ENCODE data around the gene CELF3.

The CELF3 gene

DNA sequence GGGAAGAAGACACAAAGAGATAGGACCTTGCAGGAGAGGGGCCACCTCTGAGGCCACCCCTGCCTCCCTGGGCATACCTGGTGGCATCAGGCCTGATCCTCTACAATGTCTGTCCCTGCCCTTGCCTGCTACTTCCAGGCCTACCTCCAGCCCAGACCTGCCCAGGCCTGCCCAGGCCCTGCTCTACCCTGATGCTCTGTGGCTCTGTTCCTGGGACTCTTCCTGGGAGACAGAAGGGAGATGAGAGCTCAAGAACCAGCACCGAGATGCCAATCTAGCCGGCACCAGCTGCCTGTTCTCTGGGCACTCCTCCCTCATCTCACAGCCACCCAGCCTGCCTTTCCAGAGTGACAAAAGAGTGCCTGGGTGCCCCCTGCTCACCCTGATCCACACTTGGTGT is 2.7 kb downstream of the CELF3 start:
- H3K4me3 ChIP-seq (ENCODE audit: low read length) = no peak overlapping the region
- TF ChIP-seq, protein P1, sequence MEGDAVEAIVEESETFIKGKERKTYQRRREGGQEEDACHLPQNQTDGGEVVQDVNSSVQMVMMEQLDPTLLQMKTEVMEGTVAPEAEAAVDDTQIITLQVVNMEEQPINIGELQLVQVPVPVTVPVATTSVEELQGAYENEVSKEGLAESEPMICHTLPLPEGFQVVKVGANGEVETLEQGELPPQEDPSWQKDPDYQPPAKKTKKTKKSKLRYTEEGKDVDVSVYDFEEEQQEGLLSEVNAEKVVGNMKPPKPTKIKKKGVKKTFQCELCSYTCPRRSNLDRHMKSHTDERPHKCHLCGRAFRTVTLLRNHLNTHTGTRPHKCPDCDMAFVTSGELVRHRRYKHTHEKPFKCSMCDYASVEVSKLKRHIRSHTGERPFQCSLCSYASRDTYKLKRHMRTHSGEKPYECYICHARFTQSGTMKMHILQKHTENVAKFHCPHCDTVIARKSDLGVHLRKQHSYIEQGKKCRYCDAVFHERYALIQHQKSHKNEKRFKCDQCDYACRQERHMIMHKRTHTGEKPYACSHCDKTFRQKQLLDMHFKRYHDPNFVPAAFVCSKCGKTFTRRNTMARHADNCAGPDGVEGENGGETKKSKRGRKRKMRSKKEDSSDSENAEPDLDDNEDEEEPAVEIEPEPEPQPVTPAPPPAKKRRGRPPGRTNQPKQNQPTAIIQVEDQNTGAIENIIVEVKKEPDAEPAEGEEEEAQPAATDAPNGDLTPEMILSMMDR (conservative IDR thresholded peaks at IDR 0.05; ENCODE audit: low read depth, low read length) = no peak
- DNase-seq (ENCODE audit: low read depth) = no peak

DNA sequence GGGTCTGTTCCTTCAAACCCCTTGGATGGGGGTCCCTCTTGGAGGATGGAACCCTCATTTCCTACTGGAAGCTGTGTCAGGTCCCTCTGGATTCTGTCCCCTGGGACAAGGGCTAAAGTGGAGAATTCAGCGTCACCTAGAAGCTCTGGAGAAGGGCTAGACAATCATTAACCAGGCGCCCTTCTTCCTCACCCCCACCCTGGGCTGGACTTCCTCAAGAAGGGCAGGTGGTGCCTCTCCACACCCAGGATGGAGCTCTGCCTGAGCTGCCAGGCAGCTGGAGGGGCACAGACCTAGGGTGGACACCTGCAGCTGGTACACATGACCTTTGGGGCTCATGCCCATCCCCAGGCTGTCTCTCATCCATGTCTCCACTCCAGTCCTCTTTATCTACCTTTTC is 3.6 kb downstream of the CELF3 start:
- DNase-seq (ENCODE audit: low read depth) = no peak
- H3K4me3 ChIP-seq (ENCODE audit: low read length) = no peak overlapping the region

DNA sequence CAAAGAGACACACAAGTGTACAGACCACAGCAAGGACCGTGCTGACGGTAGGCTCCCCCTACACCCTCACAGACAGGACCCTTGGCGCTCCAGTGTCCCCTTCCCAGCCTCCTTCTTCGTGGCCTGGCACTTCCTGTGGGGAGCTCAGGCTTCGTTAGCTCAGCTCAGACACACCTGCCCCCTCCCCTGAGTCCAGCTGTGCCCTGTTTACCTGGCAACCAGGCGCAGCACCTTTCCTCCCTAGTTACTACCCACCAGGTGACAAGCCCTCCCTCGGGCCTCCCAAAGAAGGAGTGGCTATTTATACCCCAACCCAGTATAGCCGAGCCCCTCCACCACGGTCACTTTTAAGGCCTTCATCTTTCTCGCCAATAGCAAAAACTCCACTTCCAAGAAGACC is 4.7 kb downstream of the CELF3 start:
- TF ChIP-seq, protein P1 (conservative IDR thresholded peaks at IDR 0.05; ENCODE audit: low read depth, low read length) = no peak
- H3K4me3 ChIP-seq (ENCODE audit: low read length) = no peak overlapping the region
- DNase-seq (ENCODE audit: low read depth) = no peak

More for the DNA sequence above, 3.6 kb downstream of the CELF3 start:
- TF ChIP-seq, protein P1 (conservative IDR thresholded peaks at IDR 0.05; ENCODE audit: low read depth, low read length) = no peak

DNA sequence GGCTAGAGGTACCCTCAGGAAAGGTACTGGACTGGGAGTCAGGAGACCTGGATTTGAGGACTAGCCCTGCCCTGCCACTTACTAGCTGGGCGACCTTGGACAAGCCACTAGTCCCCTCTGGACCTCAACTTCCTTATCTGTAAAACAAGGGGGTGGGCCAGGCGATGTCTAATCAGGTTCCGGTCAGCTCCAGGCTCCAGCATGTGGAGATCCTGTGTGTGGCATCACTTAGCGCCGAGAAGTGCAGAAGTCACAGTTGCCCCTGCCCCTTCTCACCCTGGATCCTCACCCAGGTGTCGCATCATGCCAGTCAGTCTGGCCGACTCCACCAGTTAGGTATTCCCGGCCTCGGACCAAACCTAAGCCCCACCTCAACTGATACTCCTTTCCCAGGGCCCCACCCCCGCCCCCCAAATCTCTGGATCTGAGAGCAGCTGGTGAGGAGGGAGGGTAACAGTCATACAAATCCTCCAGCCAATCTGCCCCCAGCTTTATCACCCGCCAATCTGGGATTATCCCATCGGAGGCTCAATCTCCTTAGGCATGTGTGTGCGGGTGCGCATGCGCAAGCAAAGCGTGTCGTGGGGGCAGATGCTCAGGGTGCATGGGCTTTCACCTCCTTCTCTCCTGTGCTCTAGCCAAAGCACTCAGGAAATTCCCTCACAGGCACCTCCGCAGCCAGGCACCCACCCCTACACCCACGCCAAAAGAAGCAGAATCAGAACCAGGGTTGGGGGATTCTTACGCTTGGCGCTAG is 5.4 kb downstream of the CELF3 start:
- DNase-seq (ENCODE audit: low read depth) = no peak
- TF ChIP-seq, protein P1 (conservative IDR thresholded peaks at IDR 0.05; ENCODE audit: low read depth, low read length) = no peak
- no peak overlapping the region for H3K4me3 ChIP-seq (ENCODE audit: low read length)

DNA sequence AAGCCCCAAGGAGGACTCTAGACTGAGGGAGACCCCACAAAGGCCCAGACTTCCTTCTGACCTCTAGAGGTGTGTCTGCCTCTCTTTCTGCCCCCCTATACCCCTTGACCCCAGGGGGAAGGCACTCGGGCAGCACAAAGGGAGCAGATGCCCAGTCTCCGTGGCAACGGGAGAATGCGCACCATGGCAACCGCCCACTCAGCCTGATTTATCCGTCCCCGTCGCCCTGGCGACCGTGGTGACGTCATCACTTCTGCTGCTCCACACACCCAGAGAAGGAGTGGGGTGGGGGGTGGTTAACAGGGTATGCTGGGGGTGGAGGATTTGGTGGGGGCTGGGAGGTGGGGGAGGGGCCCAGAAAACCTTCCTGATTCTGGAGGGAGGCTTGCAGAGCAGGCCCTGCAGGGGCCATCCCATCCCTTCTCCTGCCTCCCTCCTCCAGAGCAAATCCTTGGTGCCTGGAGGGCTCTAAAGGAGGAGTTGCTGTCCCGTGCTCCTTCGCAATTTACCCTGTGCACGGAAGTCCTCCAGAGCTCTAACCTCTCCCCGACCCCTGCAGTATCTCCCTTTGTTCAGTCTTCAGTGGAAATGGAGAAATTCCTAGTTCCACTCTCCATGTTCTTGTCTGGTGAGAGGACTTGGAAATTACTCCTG is 6.3 kb downstream of the CELF3 start:
- TF ChIP-seq, protein P1 (conservative IDR thresholded peaks at IDR 0.05; ENCODE audit: low read depth, low read length) = no peak
- DNase-seq (ENCODE audit: low read depth) = no peak
- no peak overlapping the region for H3K4me3 ChIP-seq (ENCODE audit: low read length)

DNA sequence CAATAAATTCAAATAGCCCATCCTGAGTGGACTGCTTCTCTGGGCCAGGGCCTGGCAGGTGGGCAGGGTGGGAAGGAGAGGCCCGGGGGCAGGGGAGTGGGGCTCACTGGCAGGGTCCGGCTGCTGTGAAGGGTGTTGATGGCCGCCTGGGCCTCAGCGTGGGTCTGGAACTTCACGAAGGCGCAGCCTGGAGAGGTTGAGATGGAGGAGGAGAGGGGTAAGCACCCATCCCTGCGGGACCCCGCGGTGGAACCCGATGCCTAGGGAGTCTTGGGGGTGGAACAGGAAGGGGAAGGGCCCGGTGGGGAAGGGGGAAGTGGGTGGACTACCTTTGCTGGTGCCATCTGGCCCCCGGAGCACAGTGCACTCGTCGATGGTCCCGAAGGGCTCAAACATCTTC is 7.7 kb downstream of the CELF3 start:
- no peak overlapping the region for H3K4me3 ChIP-seq (ENCODE audit: low read length)
- TF ChIP-seq, protein P1 (conservative IDR thresholded peaks at IDR 0.05; ENCODE audit: low read depth, low read length) = no peak
- DNase-seq (ENCODE audit: low read depth) = no peak

Measured in retinal pigment epithelial cell (primary cell).